K562 (cell line): ENCODE results near the gene CNBD2. TPM values are rescaled to one million over a fixed set of nuclear protein-coding genes. Genes with fewer than 3 reads are reported as not detected.
A peak's percentile ranks its signal among the peaks of the same experiment; 100 is the strongest.

Experiments
- ATAC-seq: fragments of 200-7000 bp; cut with Tn5 transposase; 3 replicates; pipeline ENCODE4 v1.9.1; 2020; ENCODE audit warnings: moderate library complexity
- BruUV-seq: library from RNA; stranded (reverse); fragments of 400-500 nt; replicated peaks from 2 replicates; lab custom pipeline; 2021; lab: Mats Ljungman, UMichigan
- CTCF ChIA-PET: fragments of 300-600 bp; formaldehyde crosslinking; extraction: SDS; loops from one replicate; lab custom pipeline; 2021; ENCODE audit warnings: low intra/inter-chr PET ratio; lab: Yijun Ruan, JAX
- POLR2A ChIA-PET: fragments of 300-600, 350-650 bp; sonication (Branson Sonifier 250); formaldehyde crosslinking; extraction: SDS; loops from one replicate; lab custom pipeline; 2021; ENCODE audit warnings: antibody characterized with exemption, inconsistent platforms; lab: Yijun Ruan, JAX
- DNase-seq, 4 experiments: peaks; one replicate each; pipeline versions ENCODE4 v3.0.0 to v3.0.0-alpha.2; 2011 to 2018; ENCODE audit warnings: low spot score in 3 of 4, mixed read lengths in 3 of 4; ENCODE audit errors: extremely low read depth in 1 of 4
- FAIRE-seq: peaks from 2 replicates; lab custom pipeline; 2011; peaks lifted over from hg19 to GRCh38; lab: Jason Lieb, UNC
- H2AFZ ChIP-seq: 2 replicates; pipeline ENCODE4 v1.6.0; 2011; ENCODE audit warnings: low read depth, low read length, control low read depth, inconsistent platforms
- H3K27ac ChIP-seq: fragments of 200-600 bp; 3 replicates; pipeline ENCODE4 v1.8.0; 2011; ENCODE audit warnings: low read depth, mild to moderate bottlenecking, control low read depth, inconsistent platforms, low read length, moderate library complexity, mixed read lengths; ENCODE audit errors: extremely low read depth
- H3K27me3 ChIP-seq, 2 experiments: fragments of 300-600 bp in 1 of 2; 2 replicates in 1 of 2; 3 replicates in 1 of 2; pipeline versions ENCODE4 v1.6.0 to v1.8.0; 2011; ENCODE audit warnings: inconsistent platforms in 2 of 2, low read length in 2 of 2, mild to moderate bottlenecking in 1 of 2, mixed read lengths in 1 of 2, moderate library complexity in 1 of 2; ENCODE audit not compliant: control insufficient read depth in 2 of 2, insufficient read depth in 2 of 2
- H3K36me3 ChIP-seq: fragments of 300-600 bp; 3 replicates; pipeline ENCODE4 v1.8.0; 2011; ENCODE audit warnings: mild to moderate bottlenecking, low read length, inconsistent platforms; ENCODE audit not compliant: control insufficient read depth, insufficient read depth
- H3K4me1 ChIP-seq, 2 experiments: fragments of 200-600 bp in 1 of 2; replicated peaks in 1 of 2; 2 replicates in 1 of 2; 3 replicates in 1 of 2; pipeline versions ENCODE4 v1.5.1 to v1.8.0; 2011; ENCODE audit warnings: inconsistent platforms in 2 of 2, low read length in 2 of 2, mild to moderate bottlenecking in 1 of 2, mixed read lengths in 1 of 2, moderate library complexity in 1 of 2; ENCODE audit not compliant: control insufficient read depth in 2 of 2, insufficient read depth in 2 of 2
- H3K4me2 ChIP-seq: 2 replicates; pipeline ENCODE4 v1.6.1; 2011; ENCODE audit warnings: low read length, control low read depth, inconsistent platforms, mixed read lengths; ENCODE audit not compliant: insufficient read depth
- H3K4me3 ChIP-seq: fragments of 200-600 bp; sonication (generic), shearing (Covaris generic); 2 replicates; pipeline ENCODE4 v1.5.1; 2016; ENCODE audit warnings: control low read depth, inconsistent platforms
- H3K79me2 ChIP-seq: fragments of 200-600 bp; 3 replicates; pipeline ENCODE4 v1.8.0; 2011; ENCODE audit warnings: low read length, inconsistent platforms; ENCODE audit not compliant: control insufficient read depth, insufficient read depth
- H3K9ac ChIP-seq, 2 experiments: 2 replicates each; pipeline versions ENCODE4 v1.6.0 to v1.6.1; 2011; ENCODE audit warnings: low read depth in 2 of 2, low read length in 2 of 2, control low read depth in 1 of 2, inconsistent platforms in 1 of 2, mild to moderate bottlenecking in 1 of 2, mixed read lengths in 1 of 2; ENCODE audit not compliant: insufficient read depth in 1 of 2
- H3K9me1 ChIP-seq: one replicate; pipeline ENCODE4 v1.6.0; 2011; ENCODE audit warnings: inconsistent platforms, mild to moderate bottlenecking, low read length, moderate library complexity; ENCODE audit not compliant: control insufficient read depth, insufficient read depth
- H3K9me3 ChIP-seq: replicated peaks from 2 replicates; pipeline ENCODE4 v1.5.1; 2011; ENCODE audit warnings: low read depth, low read length, inconsistent platforms; ENCODE audit not compliant: control insufficient read depth, insufficient read depth
- H4K20me1 ChIP-seq: replicated peaks from 2 replicates; pipeline ENCODE4 v1.6.1; 2011; ENCODE audit warnings: low read length, inconsistent platforms, mixed read lengths; ENCODE audit not compliant: control insufficient read depth, insufficient read depth
- NCOA1 ChIP-seq: fragments of 450-650 bp; IDR thresholded peaks from 2 replicates; pipeline ENCODE4 v1.6.1; 2016; ENCODE audit warnings: low read depth
- TOE1 ChIP-seq, 2 experiments: fragments of 450-650 bp in 1 of 2; sonication (generic) in 1 of 2; formaldehyde crosslinking in 1 of 2; IDR thresholded peaks; 2 replicates each; pipeline versions ENCODE4 v1.7.1 to v1.8.0; 2016 to 2022; ENCODE audit warnings: borderline replicate concordance in 2 of 2, mild to moderate bottlenecking in 2 of 2, antibody characterized with exemption in 1 of 2, inconsistent platforms in 1 of 2, low read depth in 1 of 2, missing genetic modification reagents in 1 of 2, moderate library complexity in 1 of 2
- WGBS: fragments of 100-300 bp; shearing (Covaris generic); methylation state at CpG from one replicate; pipeline ENCODE4 v1.1.6; 2016; ENCODE audit warnings: low coverage, mixed read lengths; ENCODE audit not compliant: insufficient coverage; ENCODE audit errors: missing lambda C conversion rate; 5-methylcytosine and 5-hydroxymethylcytosine counted together
- in situ Hi-C: fragments of 300-500 bp; cut with MboI; formaldehyde crosslinking; loops from 4 replicates; pipeline ENCODE4 v1.15.0; 2018; ENCODE audit warnings: inconsistent platforms, mixed read lengths
- intact Hi-C: fragments of 100-400 bp; cut with micrococcal nuclease; formaldehyde crosslinking; loops from 2 replicates; pipeline ENCODE4 v1.14.2; 2022
- polyA plus RNA-seq, 8 experiments: library from polyadenylated mRNA; depleted of rRNA in 4 of 8; stranded (reverse) in 5 of 8; unstranded in 3 of 8; fragments of >200 nt; fragmentation: Nextera tagmentation in 2 of 8; fragmentation: Illumina TruSeq in 1 of 8; extraction: Ambion mirVana in 2 of 8; extraction: Trizol in 1 of 8; gene quantifications; 2 replicates each; pipeline versions ENCODE4 v1.2.1 to v1.2.3, GENCODE V29; 2011 to 2014; ENCODE audit warnings: inconsistent platforms in 1 of 8, missing spikeins in 1 of 8
- total RNA-seq, 7 experiments: library from RNA; depleted of rRNA in 6 of 7; stranded (reverse); fragments of >200 nt in 6 of 7; fragmentation: Illumina TruSeq in 2 of 7; extraction: Trizol in 2 of 7; gene quantifications; 2 replicates each; pipeline versions ENCODE4 v1.2.1 to v1.2.3, GENCODE V29; 2011 to 2021; ENCODE audit warnings: low replicate concordance in 1 of 7
- TF ChIP-seq, protein P1 (sequence below): fragments of 450-650 bp; IDR thresholded peaks from 2 replicates; pipeline ENCODE4 v1.6.1; 2016; ENCODE audit warnings: antibody characterized with exemption
- TF ChIP-seq, protein P2 (sequence below): fragments of 450-650 bp; formaldehyde crosslinking; IDR thresholded peaks from 2 replicates; pipeline ENCODE4 v1.4.0; 2020; ENCODE audit warnings: mild to moderate bottlenecking, mixed read lengths

The CNBD2 gene
- total and polyA plus RNA-seq, 9 of the 15 experiments (the other 6 are each of a cell fraction or from before 2014, with no cell fraction given), result 3.2 to 17.5 (median 5.3) TPM

DNA sequence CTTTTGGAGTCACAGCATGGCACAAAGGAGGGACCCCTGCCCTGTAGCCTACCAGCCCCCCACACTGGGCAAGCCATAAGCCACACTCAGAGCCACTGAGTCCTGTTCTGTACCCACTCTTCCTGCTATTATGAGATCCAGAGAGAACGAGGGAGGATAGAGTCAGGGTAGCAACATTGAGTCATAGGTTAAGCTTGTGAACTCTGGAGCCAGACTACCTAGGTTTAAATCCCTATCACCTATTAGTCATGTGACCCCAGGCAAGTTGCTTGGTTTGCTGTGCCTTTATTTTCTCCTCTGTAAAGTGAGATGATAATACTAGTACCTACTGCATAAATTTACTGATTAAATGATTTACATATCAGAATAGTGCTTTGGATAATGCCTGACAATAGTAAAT, 540 bp downstream of the CNBD2 start:
- H3K79me2 ChIP-seq, result no peaks in the 10 kb centered on the region
- H3K9me1 ChIP-seq, result no peaks in the 10 kb centered on the region
- H3K27me3 ChIP-seq, result no peaks in the 10 kb centered on the region
- TF ChIP-seq NCOA1 (no peak), TOE1 (IDR thresholded peaks at IDR 0.05; ENCODE audit: borderline replicate concordance) (peak; percentile 56; the same call in 1 of the 2 replicates), TOE1 (CRISPR knock-in tag; IDR thresholded peaks at IDR 0.05; ENCODE audit: borderline replicate concordance, low read depth) (no peak)
- TF ChIP-seq, protein P1, sequence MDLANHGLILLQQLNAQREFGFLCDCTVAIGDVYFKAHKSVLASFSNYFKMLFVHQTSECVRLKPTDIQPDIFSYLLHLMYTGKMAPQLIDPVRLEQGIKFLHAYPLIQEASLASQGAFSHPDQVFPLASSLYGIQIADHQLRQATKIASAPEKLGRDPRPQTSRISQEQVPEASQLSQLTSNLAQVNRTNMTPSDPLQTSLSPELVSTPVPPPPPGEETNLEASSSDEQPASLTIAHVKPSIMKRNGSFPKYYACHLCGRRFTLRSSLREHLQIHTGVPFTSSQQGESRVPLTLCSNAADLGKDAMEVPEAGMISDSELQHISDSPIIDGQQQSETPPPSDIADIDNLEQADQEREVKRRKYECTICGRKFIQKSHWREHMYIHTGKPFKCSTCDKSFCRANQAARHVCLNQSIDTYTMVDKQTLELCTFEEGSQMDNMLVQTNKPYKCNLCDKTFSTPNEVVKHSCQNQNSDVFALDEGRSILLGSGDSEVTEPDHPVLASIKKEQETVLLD, result no peak
- TF ChIP-seq, protein P2, sequence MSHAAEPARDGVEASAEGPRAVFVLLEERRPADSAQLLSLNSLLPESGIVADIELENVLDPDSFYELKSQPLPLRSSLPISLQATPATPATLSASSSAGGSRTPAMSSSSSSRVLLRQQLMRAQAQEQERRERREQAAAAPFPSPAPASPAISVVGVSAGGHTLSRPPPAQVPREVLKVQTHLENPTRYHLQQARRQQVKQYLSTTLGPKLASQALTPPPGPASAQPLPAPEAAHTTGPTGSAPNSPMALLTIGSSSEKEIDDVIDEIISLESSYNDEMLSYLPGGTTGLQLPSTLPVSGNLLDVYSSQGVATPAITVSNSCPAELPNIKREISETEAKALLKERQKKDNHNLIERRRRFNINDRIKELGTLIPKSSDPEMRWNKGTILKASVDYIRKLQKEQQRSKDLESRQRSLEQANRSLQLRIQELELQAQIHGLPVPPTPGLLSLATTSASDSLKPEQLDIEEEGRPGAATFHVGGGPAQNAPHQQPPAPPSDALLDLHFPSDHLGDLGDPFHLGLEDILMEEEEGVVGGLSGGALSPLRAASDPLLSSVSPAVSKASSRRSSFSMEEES, result peak; percentile 75
- ChIA-PET POLR2A (interaction anchor here (0.7 to 2.3 kb wide), 4 partner anchors 12 to 1825 kb away, joined by 3 to 7 read pairs (median 4); no protein-coding TSS in a partner anchor), CTCF (no interaction called here)
- no peaks in the 10 kb centered on the region; the same call in 1 of the 2 replicates for H3K9me3 ChIP-seq
- H2AFZ ChIP-seq, result no peak overlapping the region
- FAIRE-seq (no peak), DNase-seq (no peak), ATAC-seq (no peak)
- H3K4me3 ChIP-seq, result no peak overlapping the region
- no peaks in the 10 kb centered on the region for H4K20me1 ChIP-seq
- H3K9ac ChIP-seq, result no peak overlapping the region
- H3K36me3 ChIP-seq, result no peaks in the 10 kb centered on the region
- WGBS, result 15% methylated on average over 1 of the region's 1 CpG
- in situ Hi-C loops (no loop called here), intact Hi-C loops (no loop called here)
- peaks cover 0 to 7% of the 10 kb centered on the region in 2 experiments; a peak in 3 of 5 replicates for H3K4me1 ChIP-seq
- H3K27ac ChIP-seq, result no peak overlapping the region
- no TSS peak for BruUV-seq
- H3K4me2 ChIP-seq, result no peak overlapping the region
